ENCODE measurements around the gene NFATC2IP. TPM values are rescaled to one million over a fixed set of nuclear protein-coding genes. Genes with fewer than 3 reads are reported as not detected.

Gene NFATC2IP
- total and polyA plus RNA-seq, 2 of the 8 experiments (the other 6 are each of a cell fraction or from before 2014, with no cell fraction given): 54.4 to 71.5 TPM

- TF ChIP-seq SRF (IDR thresholded peaks at IDR 0.05; ENCODE audit: low read depth, low read length) (no peak), POLR2A (IDR thresholded peaks at IDR 0.05; ENCODE audit: control extremely low read depth in 1 of 2, low read depth in 2 of 2, low read length in 2 of 2) (no peak), MAX (IDR thresholded peaks at IDR 0.05) (no peak), RFX5 (IDR thresholded peaks at IDR 0.05; ENCODE audit: borderline replicate concordance, low read depth, low read length) (no peak)
Measured at GRCh38 chr16:28905229-28905754, 45.4 kb upstream of the NFATC2IP start (continued).

Measured in H1 (cell line).